NCI-H2081 (cell line): ENCODE measurements around the gene RIC8B.
A peak's percentile ranks its signal among the peaks of the same experiment; 100 is the strongest.

ENCODE experiments used
- DNase-seq, 2 experiments: peaks; one replicate each; lab custom pipeline; 2025; lab: John Stamatoyannopoulos, UW

The RIC8B gene

DNA sequence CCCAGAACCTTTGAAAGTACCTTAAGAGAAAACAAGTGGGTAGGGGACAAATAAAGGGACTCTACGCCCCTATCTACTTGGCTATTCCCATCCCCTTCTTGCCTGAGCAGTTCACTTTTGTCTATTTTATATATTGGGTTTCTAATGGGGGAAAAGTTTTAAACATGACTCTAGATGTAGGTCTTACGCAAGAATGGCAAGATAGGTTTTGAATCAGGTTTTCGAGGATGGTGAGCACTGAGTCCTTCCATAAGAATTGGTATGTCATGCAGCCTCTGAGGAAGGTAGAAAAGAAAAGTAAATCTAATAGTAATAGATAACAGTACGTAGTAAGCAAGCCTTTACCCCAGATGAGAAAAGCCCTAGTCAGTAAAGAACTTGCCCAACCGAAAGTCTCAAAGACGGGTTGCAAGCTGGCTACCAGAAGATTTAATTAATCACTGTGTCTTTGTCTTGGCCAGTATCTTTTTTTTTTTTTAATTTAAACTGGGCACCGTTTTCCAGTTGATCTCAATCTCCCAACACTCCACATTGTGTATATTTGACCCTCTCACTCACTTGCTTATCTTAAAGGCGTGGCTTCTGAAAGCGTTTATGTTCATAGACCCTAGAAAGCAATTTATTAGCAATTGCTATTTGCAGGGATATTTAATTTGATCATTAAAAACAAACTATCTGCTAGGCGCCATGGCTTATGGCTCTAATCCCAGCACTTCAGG lies 94.7 kb downstream of the RIC8B start:
- no peak for DNase-seq

DNA sequence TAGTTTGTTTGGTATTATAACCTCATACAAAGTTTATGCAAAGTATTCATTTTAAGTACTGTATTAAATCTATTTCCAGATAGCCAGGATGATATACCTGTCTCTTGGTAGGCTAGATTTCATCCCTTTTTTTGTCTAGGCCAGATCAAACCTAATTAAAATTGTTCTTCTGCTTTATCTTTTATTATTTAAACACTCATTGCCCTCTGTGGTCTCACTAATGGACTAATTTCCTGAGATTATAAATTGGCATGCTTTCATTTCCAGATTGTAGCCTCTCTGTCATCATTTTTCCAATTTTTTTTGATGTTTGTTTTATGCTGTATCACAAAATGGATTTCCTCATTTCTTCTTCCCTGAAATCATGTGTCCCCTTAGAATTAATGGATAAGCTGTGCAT lies 95.6 kb downstream of the RIC8B start:
- DNase-seq = no peak

DNA sequence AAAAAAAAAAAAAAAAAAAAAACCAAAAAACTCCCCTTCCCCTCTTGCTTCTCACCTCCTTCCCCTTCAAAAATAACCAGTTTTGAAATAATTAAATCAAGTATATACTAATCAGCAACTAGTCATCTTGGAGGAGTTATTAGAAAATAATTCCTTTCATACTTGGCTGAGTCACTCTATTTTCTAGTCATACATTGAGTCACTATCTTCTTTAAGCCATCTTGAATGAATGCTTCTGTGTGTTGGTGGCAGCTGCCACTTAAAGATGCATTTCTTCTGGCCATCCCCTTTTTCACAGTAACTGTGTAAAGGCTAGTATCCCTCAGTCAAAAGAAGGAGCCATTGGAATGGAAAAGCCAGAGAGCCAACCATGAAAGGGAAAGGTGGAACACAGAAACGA lies 97.0 kb downstream of the RIC8B start:
- DNase-seq = no peak

DNA sequence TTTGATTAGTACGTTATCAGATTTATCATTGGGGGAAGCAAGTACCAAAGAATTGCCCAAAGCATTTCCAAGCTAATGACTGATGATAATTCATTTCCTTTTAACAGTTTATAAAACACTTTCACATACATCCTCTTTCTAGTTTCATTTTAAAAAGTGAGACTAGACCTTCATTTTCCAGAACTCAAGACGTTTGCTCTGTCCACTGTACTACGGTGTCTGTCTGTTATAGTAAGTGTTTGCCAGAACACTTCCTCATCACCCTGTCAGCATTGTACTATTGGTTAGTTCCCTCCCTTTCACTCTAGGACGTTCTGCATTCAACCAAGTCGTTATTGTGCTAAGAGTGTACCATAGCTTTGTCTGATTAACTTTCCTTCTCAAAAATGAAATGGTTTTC lies 99.5 kb downstream of the RIC8B start:
- no peak for DNase-seq

DNA sequence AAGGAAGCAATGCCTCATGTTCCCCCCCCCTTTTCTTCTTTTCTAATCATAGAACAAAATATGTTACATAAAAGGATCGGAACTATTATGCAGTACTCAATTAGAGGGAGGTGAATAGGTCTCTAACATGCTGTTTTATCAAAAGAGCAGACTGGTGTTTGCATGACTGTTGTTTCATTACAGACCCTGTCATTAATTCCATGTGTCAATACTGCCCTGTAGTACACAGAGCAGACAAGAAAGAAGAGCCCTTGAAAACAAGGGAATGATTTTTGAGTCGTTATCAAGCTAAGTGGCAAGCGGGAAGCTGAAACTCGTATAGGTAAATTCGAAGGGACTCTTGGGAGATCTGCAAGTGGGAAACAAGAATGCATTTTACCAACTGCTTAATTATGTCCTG lies 104.3 kb downstream of the RIC8B start:
- peak in 1 of 2 experiments; percentile 54 for DNase-seq

DNA sequence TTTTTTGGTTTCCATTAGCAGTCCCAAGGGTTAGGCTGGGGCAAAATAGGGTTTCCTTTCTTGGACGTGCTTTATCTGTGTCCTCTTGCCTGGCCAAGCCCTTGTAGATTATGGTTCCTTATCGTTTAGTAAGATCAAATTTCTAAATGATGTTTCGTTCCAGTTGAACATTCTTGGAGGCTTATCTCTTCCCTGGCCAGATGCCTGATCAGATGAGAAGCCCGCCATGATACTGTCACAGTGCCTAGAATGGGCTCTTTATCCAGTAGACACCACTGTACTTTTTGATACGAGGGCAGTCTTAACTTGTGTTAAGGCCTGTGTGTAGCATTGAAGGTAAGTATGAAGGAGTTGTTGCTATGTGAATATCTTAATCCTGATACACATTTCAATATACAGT lies 105.1 kb downstream of the RIC8B start:
- no peak for DNase-seq

DNA sequence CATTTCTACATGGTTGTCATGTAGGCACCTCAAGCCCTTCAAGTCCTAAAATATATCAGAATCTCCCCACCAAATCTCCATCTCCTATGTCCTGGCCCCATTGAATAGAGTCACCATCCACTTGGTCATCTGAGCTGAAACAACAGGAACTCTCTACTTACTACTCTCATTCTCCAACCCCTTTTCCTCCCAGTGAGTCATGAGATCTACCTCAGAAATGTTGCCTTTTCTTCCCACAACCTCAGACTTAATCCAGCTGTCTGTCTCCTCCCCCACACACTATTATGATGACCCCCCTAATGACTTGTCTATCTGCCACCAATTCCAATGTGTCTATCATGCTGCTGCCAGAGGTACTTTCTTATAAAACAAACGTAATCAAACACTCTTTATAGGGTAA lies 108.9 kb downstream of the RIC8B start:
- no peak for DNase-seq

DNA sequence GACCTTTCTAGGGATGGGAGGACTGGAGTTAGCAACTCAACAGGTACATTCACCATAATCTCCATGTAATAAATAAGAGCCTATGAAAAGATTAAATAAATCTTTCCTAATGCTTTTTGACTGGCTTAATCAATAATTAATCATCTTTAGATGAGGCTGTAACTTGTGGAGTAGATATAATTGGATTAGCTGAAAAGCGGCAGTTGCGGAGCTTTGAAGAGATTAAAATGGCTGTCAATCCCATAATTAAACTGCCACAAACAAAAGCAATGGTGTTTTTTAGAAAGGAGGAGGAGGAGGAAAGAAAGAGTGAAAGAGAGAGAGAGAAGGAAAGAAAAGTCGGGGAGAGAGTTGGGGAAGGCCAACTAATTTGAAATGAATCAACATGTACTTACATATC lies 110.5 kb downstream of the RIC8B start:
- DNase-seq = no peak

DNA sequence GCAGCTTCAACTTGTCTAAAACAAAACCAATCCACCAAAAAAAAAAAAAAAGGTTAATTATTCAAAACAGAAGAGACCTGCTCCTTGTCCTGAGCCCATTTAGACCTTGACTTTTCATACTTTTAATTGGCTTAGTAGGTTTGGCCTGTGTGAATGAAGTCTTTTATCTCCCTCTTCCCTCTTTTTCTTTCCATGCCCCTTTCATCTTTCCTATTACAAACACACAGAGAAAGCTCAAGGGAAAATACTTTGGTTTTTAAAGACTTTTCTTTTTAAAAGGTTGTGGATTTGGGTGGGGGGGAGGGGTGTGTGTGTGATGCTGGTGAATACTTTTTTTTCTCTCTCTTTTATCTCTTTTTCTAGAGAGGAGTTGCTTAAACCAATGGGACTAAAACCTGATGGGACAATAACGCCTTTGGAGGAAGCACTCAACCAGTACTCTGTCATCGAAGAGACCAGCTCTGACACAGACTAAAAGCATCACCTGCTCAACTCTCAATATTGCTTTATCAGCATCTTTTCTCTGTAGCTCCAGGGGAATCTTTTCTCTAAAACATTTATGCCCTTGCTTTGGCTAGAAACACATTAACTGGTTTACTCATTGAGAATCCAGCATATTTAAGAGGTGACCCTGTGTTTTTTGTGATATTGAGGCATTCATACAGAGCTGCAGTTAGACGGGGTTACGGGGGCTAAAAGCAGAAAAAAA lies 111.2 kb downstream of the RIC8B start:
- DNase-seq = no peak

DNA sequence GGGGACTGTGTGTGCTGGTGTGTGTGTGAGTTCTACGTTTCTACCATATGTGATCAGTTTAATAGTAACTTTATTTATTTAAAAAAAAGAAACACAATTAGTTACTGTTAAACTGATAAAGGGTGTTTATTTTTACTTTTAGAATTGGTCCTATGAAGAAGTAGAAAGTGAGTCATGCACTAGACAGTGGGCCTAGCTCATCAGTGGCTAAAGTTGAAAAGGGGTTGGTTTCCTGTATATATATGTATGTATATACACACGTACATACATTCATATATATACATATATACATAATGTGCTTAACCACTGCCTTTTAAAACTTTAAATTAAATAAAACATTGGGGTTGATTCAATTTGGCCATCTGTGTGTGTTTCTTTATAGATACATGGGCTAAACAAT lies 112.5 kb downstream of the RIC8B start:
- no peak for DNase-seq

DNA sequence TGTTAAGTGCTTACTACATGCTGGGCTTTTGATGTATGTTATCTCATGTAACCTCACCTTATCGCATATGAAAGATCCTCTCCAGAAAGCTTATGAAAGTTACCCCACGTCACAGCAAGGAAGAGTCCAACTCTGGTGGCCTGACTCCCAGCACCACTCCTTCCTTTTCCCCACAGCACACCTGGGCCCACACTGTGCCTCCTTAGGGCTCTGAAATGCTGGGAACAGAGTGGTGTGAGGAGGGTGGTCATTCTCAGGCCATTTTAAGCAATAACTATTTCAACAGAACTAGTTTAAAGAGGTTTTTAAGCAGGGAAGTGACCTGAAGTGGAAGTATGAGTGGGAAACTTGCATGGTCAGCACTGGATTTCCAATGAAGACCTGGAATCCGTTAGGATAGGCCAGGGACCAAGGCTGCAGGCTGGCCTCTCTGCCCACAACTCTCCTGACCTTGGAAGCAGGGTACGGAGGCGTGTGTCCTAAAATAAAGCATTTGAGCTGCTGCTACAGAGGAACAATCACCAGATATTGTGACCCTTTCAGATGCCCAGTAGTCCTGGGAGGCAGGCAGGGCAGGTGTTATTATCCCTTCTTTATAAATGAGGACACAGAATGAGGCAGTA lies 114.0 kb downstream of the RIC8B start:
- DNase-seq = no peak

DNA sequence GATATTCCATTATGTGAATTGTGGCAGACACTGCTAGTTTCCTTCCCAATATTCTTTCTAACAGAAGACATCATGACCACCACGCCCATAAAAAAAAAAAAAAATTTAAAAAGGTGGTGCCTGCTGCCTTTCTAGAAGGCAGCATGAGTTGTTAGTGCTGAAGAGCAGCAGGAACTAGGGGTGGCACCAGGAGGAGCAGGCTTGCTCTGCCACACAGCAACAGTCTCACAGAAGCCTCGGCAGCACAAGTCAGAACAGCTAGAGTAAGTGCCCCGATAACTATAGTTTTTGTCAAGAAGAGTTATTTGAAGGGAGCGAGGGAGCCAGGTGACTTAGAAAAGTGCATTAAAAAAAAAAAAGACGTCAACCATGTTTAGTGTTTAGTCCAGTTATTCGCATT lies 114.8 kb downstream of the RIC8B start:
- no peak for DNase-seq

DNA sequence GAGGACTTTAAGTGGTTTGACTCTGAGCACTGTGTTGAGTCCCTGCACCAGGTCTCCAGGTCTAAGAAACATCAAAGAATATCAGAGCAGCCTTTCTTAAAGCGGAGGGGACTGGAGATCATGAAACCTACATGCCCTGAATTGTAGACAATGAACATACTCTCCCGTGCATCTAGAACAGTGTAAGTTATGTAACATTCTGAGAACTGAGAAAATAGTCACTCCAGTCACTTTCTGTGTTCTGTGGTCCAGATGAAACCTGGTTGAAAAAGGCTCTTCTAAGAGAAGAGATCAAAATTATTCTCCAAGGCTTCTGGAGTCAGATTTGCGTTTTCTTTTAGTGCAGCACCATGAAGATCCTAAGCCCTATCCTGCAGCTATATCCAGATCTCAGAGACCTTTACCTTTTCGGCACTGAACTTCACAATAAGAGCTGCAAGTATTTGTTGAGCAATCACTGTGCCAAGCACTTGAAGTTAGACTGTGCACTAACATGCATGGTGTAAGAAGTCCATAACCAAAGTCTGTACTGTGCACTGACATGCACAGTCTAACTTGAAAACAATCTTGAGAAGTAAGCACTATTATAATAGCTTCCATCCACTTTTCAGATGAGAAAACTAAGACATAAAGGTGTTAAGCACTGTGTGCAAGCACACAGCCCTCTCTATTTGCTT lies 115.6 kb downstream of the RIC8B start:
- DNase-seq = no peak

DNA sequence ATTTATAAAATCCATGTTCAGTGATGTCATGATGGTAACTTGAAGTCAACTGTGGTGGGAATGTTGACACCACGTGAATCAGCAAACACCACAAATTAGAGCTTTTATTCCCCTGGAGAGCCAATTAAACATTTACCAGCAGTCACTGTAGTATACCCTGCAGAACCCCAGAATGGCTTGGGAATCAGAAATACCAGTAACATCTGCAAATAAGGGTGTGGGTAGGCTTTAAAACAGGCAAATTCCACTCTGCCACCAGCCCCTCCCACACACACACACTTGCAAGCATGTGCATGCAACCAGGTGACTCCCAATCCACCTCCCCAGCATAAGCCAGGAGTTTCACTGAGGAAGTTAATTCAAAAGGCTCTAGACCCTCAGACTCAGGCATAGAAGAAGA lies 117.6 kb downstream of the RIC8B start:
- no peak for DNase-seq

DNA sequence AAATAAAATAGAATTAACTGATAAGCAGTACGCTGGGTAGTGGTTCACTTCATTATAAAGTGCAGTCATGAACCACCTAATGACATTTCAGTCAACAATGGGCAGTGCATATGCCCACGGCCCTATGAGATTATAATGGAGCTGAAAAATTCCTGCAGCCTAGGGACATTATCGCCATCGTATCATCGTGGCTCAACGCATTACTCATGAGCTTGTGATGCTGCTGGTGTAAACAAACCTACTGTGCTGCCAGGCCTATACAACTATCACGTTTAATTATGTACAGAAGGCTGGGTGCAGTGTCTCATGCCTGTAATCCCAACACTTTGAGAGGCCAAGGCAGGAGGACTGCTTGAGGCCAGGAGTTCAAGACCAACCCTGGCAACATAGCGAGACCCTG lies 119.0 kb downstream of the RIC8B start:
- no peak for DNase-seq

DNA sequence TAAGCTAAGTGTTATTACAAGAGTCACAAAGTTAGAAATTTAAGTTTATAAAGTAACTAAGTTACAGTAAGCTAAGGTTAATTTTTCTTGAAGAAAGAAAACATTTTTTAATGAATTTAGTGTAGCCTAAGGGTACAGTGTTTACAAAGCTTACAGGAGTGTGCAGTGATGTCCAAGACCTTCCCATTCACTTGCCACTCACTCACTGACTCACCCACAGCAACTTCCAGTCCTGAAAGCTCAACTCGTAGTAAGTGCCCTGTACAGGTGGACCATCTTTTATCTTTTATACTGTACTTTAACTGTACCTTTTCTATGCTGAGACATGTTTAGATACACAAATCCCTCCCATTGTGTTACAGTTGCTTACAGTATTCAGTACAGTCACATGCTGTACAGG lies 120.3 kb downstream of the RIC8B start:
- DNase-seq = no peak

DNA sequence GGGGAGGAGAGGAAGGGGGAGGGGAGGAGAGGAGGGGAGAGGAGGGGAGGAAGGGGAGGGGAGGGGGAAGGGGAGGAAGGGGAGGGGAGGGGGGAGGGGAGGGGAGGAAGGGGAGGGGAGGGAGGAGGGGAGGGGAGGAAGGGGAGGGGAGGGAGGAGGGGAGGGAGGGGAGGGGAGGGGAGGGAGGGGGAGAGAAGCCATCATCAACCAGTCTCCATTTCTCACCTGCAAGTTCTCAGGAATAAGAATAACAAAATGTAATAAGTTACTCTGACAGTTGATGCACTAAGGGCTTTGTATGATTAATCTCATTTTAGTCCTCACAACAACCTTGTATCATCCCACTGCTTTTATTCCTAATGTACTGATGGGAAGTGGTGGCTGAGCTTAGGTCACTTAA lies 122.1 kb downstream of the RIC8B start:
- no peak for DNase-seq

DNA sequence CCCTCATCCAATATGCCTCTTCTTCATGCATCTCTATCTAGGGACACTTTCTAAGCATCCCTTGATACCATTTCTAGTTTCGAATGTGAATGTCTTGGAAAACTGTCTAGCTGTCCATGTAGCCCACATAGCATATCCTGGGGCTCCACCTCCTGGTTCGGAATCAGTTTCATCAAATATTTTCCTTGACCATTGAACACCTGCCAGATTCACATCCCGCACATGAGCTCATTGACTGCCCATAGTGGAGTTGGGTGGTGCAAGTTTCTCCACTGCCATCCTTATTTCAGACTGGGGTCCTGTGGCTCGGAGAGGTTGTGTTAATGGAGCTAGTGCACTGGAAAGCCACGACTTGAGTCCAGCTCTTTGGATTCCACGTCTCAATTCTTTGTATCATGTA lies 122.6 kb downstream of the RIC8B start:
- DNase-seq = peak in 1 of 2 experiments; percentile 33

DNA sequence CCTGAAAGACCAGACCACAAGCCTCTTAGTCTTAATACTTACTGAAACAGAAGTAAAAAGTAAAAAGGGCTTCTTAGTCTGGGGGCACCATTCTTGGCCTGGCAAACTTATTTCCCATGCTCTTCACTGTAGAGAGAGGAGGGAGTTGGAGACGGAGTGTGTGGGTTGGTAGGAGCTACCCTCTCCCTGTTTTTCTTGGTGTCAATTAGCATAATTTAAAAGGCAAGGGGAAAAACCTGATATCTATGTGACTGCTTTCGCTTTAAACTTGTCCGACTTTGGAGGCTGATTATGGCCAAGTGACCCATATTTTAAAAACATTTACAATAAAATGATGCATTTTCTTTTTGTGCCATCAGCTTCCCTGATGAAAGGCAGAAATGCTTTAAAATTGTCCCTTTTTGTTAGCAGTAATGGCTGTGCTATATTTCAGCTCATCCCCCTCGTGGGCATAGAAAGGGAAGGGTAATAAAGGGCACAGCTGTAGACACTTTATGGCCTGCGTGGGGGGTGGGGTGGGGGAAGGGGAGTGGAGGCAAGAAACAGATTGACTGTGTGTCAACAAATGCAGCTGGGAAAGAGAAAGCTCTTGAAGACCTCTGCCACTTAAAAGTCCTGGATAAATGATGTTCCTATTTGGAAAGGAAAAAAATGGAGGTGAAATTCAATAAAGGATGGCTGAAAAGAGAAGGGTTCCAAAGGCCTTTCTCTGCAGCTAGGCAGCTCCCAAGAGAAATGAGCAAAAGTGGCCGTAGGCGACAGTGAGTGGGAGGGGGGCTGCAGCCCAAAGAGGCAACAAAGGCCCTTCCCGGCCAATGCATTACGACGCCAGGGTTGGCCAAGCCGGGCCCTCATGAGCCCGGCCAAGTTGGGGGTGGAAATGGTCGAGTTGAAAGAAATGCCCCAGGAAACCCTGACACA lies 123.8 kb downstream of the RIC8B start:
- DNase-seq = no peak

DNA sequence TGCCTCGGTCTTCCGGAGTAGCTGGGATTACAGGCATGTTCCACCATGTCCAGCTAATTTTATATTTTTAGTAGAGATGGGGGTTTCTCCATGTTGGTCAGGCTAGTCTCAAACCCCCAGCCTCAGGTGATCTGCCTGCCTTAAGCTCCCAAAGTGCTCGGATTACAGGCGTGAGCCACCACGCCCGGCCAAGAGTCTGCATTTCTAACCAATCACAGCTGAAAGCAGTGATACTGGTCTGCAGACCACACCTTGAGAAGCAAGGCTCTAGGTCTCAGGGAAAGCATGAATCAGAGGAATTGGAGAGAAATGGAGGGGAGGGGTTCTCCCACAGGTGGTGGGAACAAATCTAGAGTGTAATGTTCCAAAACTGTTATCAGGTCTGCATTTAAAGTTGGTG lies 126.1 kb downstream of the RIC8B start:
- DNase-seq = no peak

DNA sequence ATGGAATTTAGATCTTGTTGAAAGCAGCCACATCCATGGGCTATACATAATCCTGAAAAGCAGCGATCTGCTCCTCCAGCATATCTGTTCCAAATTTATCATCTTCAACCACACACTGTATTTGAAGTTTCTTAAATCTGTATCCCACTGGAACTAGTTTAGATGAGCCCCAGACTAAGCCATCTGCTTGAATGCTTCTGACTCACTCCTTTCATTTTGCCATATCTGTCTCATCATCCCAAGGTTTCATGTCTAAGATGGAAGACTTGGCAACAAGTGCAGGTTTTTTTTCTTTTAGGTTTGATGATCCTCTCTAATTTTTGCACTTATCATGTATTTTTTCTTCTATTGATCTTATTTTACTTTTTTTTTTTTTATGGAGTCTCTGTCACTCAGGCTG lies 126.8 kb downstream of the RIC8B start:
- DNase-seq = no peak

DNA sequence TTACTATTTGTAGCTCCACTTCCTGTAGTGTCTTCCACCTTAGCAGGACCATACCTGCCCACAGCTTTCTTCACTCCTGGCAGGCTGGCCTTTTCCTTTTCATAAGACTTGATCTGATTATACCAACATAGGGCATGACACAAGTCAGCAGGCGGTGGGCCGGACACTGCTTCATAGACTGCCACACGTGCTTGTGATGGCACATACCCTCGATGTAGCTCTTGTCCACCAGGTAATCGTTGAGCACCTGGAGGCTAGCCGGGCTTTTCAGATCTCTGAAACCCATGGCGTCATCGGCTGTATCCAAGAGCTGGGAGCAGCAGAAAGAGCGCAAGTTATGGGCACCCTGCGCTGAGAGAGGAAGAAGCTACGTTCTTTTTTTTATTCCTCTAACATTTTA lies 127.6 kb downstream of the RIC8B start:
- DNase-seq = no peak
